GM15510 (cell line): ENCODE measurements around the gene DENND1C.

Source experiments
- POLR2A ChIP-seq: IDR thresholded peaks from 3 replicates; pipeline ENCODE4 v1.6.1; 2011; ENCODE audit warnings: borderline replicate concordance; ENCODE audit not compliant: insufficient read length; ENCODE audit errors: extremely low read depth

The DENND1C gene

GRCh38 chr19:6427131-6427530 lies 54.5 kb downstream of the DENND1C start:
- no peak for TF ChIP-seq POLR2A

DNA sequence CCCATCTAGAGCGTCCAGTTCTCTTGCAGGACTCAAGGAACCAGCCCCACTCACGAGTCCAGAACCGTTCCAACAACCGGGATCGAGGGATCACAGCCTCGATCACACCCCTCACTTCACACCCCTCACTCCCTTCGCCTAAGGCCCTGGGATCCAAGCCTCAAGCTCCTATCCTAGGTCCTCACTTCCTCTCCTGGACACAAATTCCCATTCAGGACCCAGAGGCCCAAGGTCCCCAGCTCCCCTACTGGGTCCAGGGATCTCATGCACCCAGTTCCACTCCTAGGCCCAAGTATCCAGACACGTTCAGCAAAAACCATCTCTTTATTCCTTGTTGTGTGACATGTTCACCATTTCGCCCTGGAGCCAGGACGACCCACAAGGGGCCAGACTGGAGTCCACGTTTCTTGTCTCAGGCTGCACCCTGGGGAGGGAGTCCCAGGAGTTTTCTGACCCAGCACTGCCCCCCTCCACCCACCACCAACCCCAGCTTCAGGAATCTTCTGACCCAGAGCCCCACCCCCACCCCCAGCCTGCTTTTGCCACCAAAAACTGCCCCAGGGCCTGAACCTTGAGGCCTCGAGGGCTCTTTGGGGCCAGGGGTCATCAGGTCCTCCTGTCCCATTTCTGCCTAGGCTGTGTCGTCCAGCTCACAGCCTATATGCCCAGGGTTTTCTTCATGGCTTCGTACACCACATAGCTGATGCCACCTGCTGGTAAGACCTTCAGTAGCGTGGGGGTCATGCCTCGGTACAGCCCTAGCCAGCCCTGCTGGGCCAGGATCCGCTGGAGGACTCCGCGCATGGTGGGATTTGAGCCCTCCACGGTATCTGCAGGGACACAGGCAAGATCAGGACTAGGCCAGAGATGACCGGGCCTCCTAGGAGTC lies 55.6 kb downstream of the DENND1C start:
- no peak for TF ChIP-seq POLR2A

DNA sequence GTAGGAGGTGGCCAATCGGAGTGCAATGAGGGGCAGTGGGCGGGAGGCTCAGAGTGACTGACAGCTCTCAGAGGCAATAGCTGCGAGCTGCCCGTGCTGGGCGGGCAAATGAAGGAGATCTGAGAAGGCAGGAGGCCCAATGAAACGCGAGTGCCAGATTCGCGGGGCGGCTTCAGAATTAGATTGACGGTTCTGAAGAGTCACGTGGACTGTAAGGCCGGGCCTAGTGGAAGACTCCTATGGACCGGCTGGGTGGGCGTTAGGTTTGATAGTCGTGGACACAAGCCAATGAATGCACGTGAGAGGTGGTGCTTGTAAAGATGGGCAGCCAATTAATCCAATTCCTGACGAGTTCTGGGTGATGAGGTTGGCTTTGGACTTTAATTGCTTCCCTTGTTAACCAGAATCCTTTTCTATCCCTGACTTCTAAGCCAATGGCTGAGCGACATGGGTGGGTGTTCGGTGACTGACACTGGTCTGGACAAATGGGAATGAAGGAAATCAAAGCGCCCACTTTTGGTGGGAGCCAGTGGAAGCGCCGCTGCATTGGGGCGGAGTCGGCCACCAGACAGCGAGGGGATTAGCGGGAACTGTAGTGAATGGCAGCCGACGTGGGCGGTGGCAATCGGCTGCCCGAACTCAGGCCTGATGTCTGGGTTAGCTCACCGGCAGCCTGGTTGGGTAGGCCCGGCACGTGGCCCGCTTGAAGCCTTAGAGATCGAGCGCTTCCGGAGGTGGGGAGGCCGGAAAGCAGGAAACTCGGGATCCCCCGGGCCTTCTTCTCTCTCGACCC lies 56.5 kb downstream of the DENND1C start:
- peak; percentile 51 for TF ChIP-seq POLR2A

GRCh38 chr19:6424195-6424938 lies 57.2 kb downstream of the DENND1C start, which contains the start of gene KHSRP:
KHSRP (minus strand) TSS chr19:6424811; CDS start chr19:6424701, 110 bp downstream.
- TF ChIP-seq POLR2A: peak; percentile 90

- no peak for TF ChIP-seq POLR2A
These were observed 57.9 kb downstream of the DENND1C start for GRCh38 chr19:6423499-6424194.

DNA sequence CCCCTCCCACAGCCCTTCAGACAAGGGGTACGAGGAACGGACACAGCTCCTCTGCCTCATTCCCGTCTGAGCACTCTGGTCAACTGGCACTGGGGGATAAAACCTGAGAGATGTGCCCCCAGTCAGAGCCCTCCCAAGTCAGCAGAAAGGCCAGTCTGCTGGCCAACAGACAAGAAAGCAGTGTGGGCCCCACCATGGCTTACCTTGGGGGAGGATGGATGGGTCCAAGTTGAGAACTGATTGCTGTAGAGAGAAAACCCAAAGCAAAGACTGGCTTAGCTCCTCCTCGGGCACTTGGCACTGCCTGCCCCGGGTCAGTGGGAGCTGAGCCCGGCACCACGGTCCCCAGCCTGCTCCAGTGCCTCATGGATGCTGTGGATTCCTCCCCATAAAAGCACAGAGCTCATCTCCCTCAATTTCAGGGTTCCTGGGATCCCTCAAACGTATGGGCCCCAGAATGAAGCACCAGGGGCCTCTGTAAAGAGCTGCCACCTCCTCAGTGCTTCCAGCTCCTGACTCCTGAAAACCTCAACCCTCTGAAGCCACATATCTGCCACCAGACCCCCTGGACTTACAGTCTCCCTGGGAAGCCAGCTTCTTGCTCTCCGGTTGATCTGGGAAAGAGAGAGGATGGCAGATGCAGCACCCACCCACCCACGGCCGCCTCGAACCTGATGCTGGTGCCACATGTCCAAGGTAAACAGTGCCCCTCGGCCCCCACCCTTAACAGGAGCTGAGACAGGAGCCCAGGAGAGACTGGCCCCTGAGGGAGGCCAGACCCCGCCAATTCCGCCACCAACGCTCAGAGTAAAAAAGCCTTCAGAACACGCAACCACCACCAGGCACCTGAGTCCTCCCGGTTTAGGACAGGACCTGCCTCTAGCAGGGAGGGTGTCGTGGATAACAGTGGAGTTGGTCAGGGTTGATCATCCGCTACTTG lies 60.2 kb downstream of the DENND1C start:
- TF ChIP-seq POLR2A: no peak

DNA sequence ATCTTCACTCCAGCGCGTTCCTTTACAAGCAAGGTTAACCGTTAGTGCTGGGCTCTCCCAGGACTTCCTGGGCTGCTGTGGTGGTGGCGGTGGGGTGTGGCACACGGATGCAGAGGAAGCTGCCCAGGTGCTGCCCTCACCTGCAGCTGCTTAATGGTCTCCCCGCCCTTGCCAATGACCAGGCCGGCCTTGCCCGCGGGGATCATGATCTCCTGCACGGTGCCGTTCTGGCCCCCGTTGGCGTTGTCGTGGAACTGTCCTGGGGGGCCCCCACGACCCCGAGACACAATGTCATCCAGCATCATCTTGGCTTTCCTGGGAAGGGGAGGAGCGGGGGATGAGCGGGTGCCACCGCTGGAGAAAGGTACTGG lies 63.0 kb downstream of the DENND1C start:
- TF ChIP-seq POLR2A: no peak

DNA sequence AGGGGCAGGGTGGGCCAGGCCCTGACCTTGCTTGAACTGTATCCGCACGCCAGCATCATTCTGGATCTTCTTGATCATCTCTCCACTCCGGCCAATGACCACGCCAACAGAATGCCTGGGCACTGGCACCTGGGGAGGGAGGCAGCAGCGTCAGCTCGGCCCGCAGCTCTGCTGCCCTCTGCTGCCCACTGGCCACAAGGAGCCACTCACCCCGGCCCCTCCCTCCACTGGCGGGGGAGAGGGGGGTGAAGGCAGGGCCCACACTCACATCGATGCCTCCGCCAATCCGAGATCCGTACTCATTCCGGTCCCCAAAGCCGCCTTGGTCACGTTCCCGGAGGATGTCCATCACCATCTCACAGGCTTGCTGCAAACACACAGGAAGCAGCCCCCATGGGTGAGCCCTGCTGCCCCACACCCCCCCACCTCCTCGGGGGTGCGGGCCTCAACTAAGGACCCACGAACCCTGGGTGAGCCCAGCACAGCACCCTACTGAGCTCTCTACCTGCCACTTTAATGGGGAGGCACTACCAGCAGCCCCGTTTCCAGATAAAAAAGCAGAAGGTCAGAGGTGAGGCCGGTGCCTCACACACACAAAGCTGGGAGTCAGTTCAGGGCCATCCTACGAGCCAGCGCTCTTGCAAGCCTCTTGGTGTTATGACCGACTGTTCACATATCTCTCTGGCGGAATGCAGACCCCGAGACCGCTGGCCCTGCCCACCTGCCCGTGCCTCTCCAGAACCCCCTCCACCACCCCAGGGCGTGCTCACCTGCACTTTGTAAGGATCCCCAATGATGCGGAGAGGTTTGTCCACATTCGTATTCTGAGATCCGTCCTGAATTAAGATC lies 63.6 kb downstream of the DENND1C start:
- no peak for TF ChIP-seq POLR2A
